GM12878 (cell line): ENCODE measurements around the gene HIP1. TPM values are rescaled to one million over a fixed set of nuclear protein-coding genes. Genes with fewer than 3 reads are reported as not detected.

Source experiments
- ATAC-seq: fragments of 200-7000 bp; cut with Tn5 transposase; 3 replicates; pipeline ENCODE4 v1.9.1; 2020; ENCODE audit warnings: mild to moderate bottlenecking, moderate library complexity
- BruUV-seq: library from RNA; stranded (reverse); fragments of 400-500 nt; replicated peaks from 2 replicates; lab custom pipeline; 2021; lab: Mats Ljungman, UMichigan
- CTCF ChIA-PET: fragments of 300-600 bp; sonication (Branson Sonifier 250); formaldehyde crosslinking; extraction: SDS; loops from one replicate; lab custom pipeline; 2021; ENCODE audit warnings: inconsistent platforms; lab: Yijun Ruan, JAX
- POLR2A ChIA-PET: fragments of 350-600 bp; formaldehyde crosslinking; extraction: SDS; loops from one replicate; lab custom pipeline; 2021; ENCODE audit warnings: inconsistent platforms; lab: Charles Lee
- RAD21 ChIA-PET: fragments of 300-600 bp; sonication (Branson Sonifier 250); formaldehyde crosslinking; loops from one replicate; lab custom pipeline; 2023; ENCODE audit warnings: antibody characterized with exemption; ENCODE audit not compliant: unreplicated experiment; lab: Charles Lee
- SMC1A ChIA-PET: fragments of 300-600 bp; sonication (Branson Sonifier 250); formaldehyde crosslinking; loops from one replicate; lab custom pipeline; 2023; ENCODE audit not compliant: unreplicated experiment, uncharacterized antibody; lab: Charles Lee
- DNase-seq: peaks from one replicate; pipeline ENCODE4 v3.0.0-alpha.2; 2011; ENCODE audit warnings: low read depth, low spot score
- FAIRE-seq: peaks from 3 replicates; lab custom pipeline; 2011; peaks lifted over from hg19 to GRCh38; lab: Jason Lieb, UNC
- H2AFZ ChIP-seq: 2 replicates; pipeline ENCODE4 v1.6.0; 2011; ENCODE audit warnings: low read depth, low read length, control low read depth; ENCODE audit not compliant: control insufficient read depth
- H3K27ac ChIP-seq: 2 replicates; pipeline ENCODE4 v1.5.1; 2011; ENCODE audit warnings: control low read depth; ENCODE audit not compliant: control insufficient read depth, insufficient read depth
- H3K27me3 ChIP-seq, 2 experiments: replicated peaks in 1 of 2; 2 replicates each; pipeline versions ENCODE4 v1.6.0 to v1.6.1; 2011; ENCODE audit warnings: low read length in 1 of 2; ENCODE audit not compliant: control insufficient read depth in 2 of 2, insufficient read depth in 2 of 2
- H3K36me3 ChIP-seq, 2 experiments: 2 replicates each; pipeline ENCODE4 v1.5.1; 2011; ENCODE audit warnings: low read length in 1 of 2; ENCODE audit not compliant: control insufficient read depth in 2 of 2, insufficient read depth in 2 of 2
- H3K4me1 ChIP-seq: 2 replicates; pipeline ENCODE4 v1.6.1; 2011; ENCODE audit warnings: mild to moderate bottlenecking, low read length, moderate library complexity, mixed read lengths; ENCODE audit not compliant: control insufficient read depth, insufficient read depth
- H3K4me2 ChIP-seq: 2 replicates; pipeline ENCODE4 v1.6.0; 2011; ENCODE audit warnings: control low read depth; ENCODE audit not compliant: control insufficient read depth, insufficient read depth
- H3K4me3 ChIP-seq: fragments of 200-600 bp; sonication (generic); 2 replicates; pipeline ENCODE4 v1.5.1; 2016
- H3K79me2 ChIP-seq: 2 replicates; pipeline ENCODE4 v1.6.0; 2011; ENCODE audit warnings: low read length; ENCODE audit not compliant: control insufficient read depth, insufficient read depth
- H3K9ac ChIP-seq: 2 replicates; pipeline ENCODE4 v1.8.0; 2011; ENCODE audit warnings: low read length, control low read depth, mixed read lengths; ENCODE audit not compliant: control insufficient read depth, insufficient read depth
- H3K9me3 ChIP-seq: replicated peaks from 3 replicates; pipeline ENCODE4 v1.5.1; 2011; ENCODE audit warnings: mild to moderate bottlenecking, low read length; ENCODE audit not compliant: control insufficient read depth, insufficient read depth
- H4K20me1 ChIP-seq: 2 replicates; pipeline ENCODE4 v1.6.0; 2011; ENCODE audit not compliant: control insufficient read depth, insufficient read depth
- ATF7 ChIP-seq: fragments of 450-650 bp; IDR thresholded peaks from 2 replicates; pipeline ENCODE4 v1.6.1; 2016; ENCODE audit warnings: low read depth, mild to moderate bottlenecking
- EED ChIP-seq: sonication (generic); IDR thresholded peaks from 2 replicates; pipeline ENCODE4 v1.6.1; 2016; ENCODE audit warnings: antibody characterized with exemption, low read depth
- FOS ChIP-seq: IDR thresholded peaks from 3 replicates; pipeline ENCODE4 v1.6.1; 2011; ENCODE audit warnings: borderline replicate concordance; ENCODE audit not compliant: insufficient read length; ENCODE audit errors: extremely low read depth
- HDGF ChIP-seq: fragments of 450-650 bp; IDR thresholded peaks from 2 replicates; pipeline ENCODE4 v1.6.1; 2016; ENCODE audit warnings: antibody characterized with exemption
- IKZF1 ChIP-seq: fragments of 450-650 bp; conservative IDR thresholded peaks from 2 replicates; pipeline ENCODE4 v1.6.1; 2017; ENCODE audit warnings: antibody characterized with exemption, mild to moderate bottlenecking
- IKZF2 ChIP-seq, 2 experiments: fragments of 450-650 bp; IDR thresholded peaks; 2 replicates each; pipeline ENCODE4 v1.6.1; 2017; ENCODE audit warnings: mild to moderate bottlenecking in 2 of 2, moderate library complexity in 2 of 2
- JUNB ChIP-seq: IDR thresholded peaks from 2 replicates; pipeline ENCODE4 v1.6.1; 2016; ENCODE audit warnings: antibody characterized with exemption, mild to moderate bottlenecking
- MTA2 ChIP-seq: fragments of 450-650 bp; IDR thresholded peaks from 2 replicates; pipeline ENCODE4 v1.6.1; 2016; ENCODE audit warnings: low read depth, mild to moderate bottlenecking, moderate library complexity
- SMARCA5 ChIP-seq: fragments of 450-650 bp; IDR thresholded peaks from 2 replicates; pipeline ENCODE4 v1.6.1; 2017; ENCODE audit warnings: mild to moderate bottlenecking
- WGBS: methylation state at CpG from one replicate; pipeline ENCODE4 v1.1.6; 2016; ENCODE audit warnings: low lambda C conversion rate; ENCODE audit not compliant: insufficient replicate concordance, insufficient coverage; ENCODE audit errors: missing lambda C conversion rate; 5-methylcytosine and 5-hydroxymethylcytosine counted together
- in situ Hi-C: fragments of 300-500 bp; cut with MboI; formaldehyde crosslinking; loops from 9 replicates; pipeline ENCODE4 v1.14.3; 2018; ENCODE audit warnings: mixed read lengths
- intact Hi-C: fragments of 100-400 bp; cut with micrococcal nuclease; formaldehyde crosslinking; loops from one replicate; pipeline ENCODE4 v1.14.2; 2022; ENCODE audit not compliant: unreplicated experiment
- polyA plus RNA-seq, 11 experiments: library from polyadenylated mRNA; depleted of rRNA in 4 of 11; unstranded in 6 of 11; stranded (reverse) in 5 of 11; fragments of >200 nt; fragmentation: Nextera tagmentation in 4 of 11; fragmentation: Illumina TruSeq in 1 of 11; extraction: Ambion mirVana in 4 of 11; extraction: Trizol in 1 of 11; gene quantifications; 1 replicate in 1 of 11; 2 replicates in 10 of 11; pipeline versions ENCODE4 v1.2.1 to v1.2.3, GENCODE V29; 2011 to 2016; ENCODE audit warnings: inconsistent platforms in 2 of 11, missing spikeins in 2 of 11, low read depth in 1 of 11
- total RNA-seq, 4 experiments: library from RNA; depleted of rRNA in 3 of 4; stranded (reverse); fragments of >200 nt in 3 of 4; fragmentation: Illumina TruSeq in 1 of 4; extraction: Trizol in 1 of 4; gene quantifications; 2 replicates each; pipeline versions ENCODE4 v1.2.1 to v1.2.3, GENCODE V29; 2013 to 2021

Gene HIP1
- total and polyA plus RNA-seq, 10 of the 15 experiments (the other 5 are each of a cell fraction or from before 2014, with no cell fraction given): 1.2 to 9.7 (median 3.2) TPM

- BruUV-seq: no TSS peak
Observed at GRCh38 chr7:75663302-75663907, 75.3 kb downstream of the HIP1 start.

More at GRCh38 chr7:75663302-75663907, 75.3 kb downstream of the HIP1 start:
- Histone ChIP-seq H3K9ac (no peak overlapping the region; the same call in 1 of the 2 replicates), H3K79me2 (no peaks in the 10 kb centered on the region), H3K4me1 (peaks cover 23% of the 10 kb centered on the region), H4K20me1 (no peaks in the 10 kb centered on the region), H3K27ac (peak overlapping the region; percentile 81), H3K9me3 (no peaks in the 10 kb centered on the region), H3K4me3 (no peak overlapping the region), H3K4me2 (peak overlapping the region; percentile 98; the same call in 1 of the 2 replicates), H2AFZ (peak overlapping the region; percentile 58), H3K36me3 (no peaks in the 10 kb centered on the region), H3K27me3 (no peaks in the 10 kb centered on the region)
- ATAC-seq (peak; percentile 84), FAIRE-seq (no peak), DNase-seq (no peak)
- ChIA-PET RAD21 (interaction anchor here (0.5 to 2.1 kb wide), 6 partner anchors 10 to 99 kb away, joined by 3 to 13 read pairs (median 4); no protein-coding TSS in a partner anchor), CTCF (interaction anchor here (1.2 to 2.1 kb wide), 2 partner anchors 10 to 93 kb away, joined by 3 to 11 read pairs; no protein-coding TSS in a partner anchor), POLR2A (interaction anchor here (0.6 to 1.3 kb wide), 3 partner anchors 61 to 254 kb away, joined by 3 to 6 read pairs (median 3); no protein-coding TSS in a partner anchor), SMC1A (interaction anchor here (0.9 to 2.0 kb wide), 6 partner anchors 10 to 99 kb away, joined by 3 to 7 read pairs (median 4); no protein-coding TSS in a partner anchor)
- intact Hi-C loops (no loop called here), in situ Hi-C loops (no loop called here)
- WGBS: 2% methylated on average over 8 of the region's 8 CpGs
- TF ChIP-seq EED: peak; percentile 61; the same call in 1 of the 2 replicates
- 0 out of 2 replicates have a peak, but pooled peaks have one; percentile 36 for TF ChIP-seq HDGF
- TF ChIP-seq MTA2: peak; percentile 3; the same call in 1 of the 2 replicates
- peak; percentile 6; the same call in 1 of the 2 replicates for TF ChIP-seq ATF7
- TF ChIP-seq SMARCA5: peak; percentile 72
- peak; percentile 53 for TF ChIP-seq IKZF1
- TF ChIP-seq FOS: no peak
- TF ChIP-seq IKZF2 (IDR thresholded peaks at IDR 0.05): peak; percentile 50 to 52
- no peak for TF ChIP-seq JUNB
